Colonic mucosa (tissue), 4 donors: Measurements from ENCODE around the gene ELMO3. TPM values are rescaled to one million over a fixed set of nuclear protein-coding genes. Genes with fewer than 3 reads are reported as not detected.

ENCODE experiments used
- DNase-seq: peaks from one replicate; pipeline ENCODE4 v3.0.0-alpha.2; 2020
- H3K27ac ChIP-seq: fragments of 200-600 bp; one replicate; pipeline ENCODE4 v1.8.0; 2021
- H3K27me3 ChIP-seq: fragments of 200-600 bp; one replicate; pipeline ENCODE4 v1.8.0; 2021
- H3K36me3 ChIP-seq: fragments of 200-600 bp; one replicate; pipeline ENCODE4 v1.8.0; 2021
- H3K4me1 ChIP-seq: fragments of 200-600 bp; one replicate; pipeline ENCODE4 v1.8.0; 2021; ENCODE audit warnings: mild to moderate bottlenecking
- H3K4me3 ChIP-seq: fragments of 200-600 bp; one replicate; pipeline ENCODE4 v1.8.0; 2021
- H3K9ac ChIP-seq, 2 donors: one replicate each; pipeline ENCODE4 v1.7.0; 2013; ENCODE audit warnings: control low read depth in 2 of 2, low read depth in 2 of 2, low read length in 2 of 2
- H3K9me3 ChIP-seq: fragments of 200-600 bp; one replicate; pipeline ENCODE4 v1.8.0; 2021
- CTCF ChIP-seq: fragments of 200-600 bp; IDR thresholded peaks from one replicate; pipeline ENCODE4 v1.8.0; 2022; ENCODE audit warnings: antibody characterized with exemption, mild to moderate bottlenecking
- intact Hi-C: fragments of 100-400 bp; cut with DNase I; formaldehyde crosslinking; loops from one replicate; pipeline ENCODE4 v1.14.1; 2022
- total RNA-seq, 2 donors: library from RNA; stranded (reverse); fragmentation: NEBNext Ultra II Directional in 1 of 2; extraction: Animal tissue kit (Norgen Biotek cat#: 25700) in 1 of 2; gene quantifications; one replicate each; pipeline ENCODE4 v1.2.1, GENCODE V29; 2021
- donor health status: healthy.
- donor health status: DM: no; HTN: no; CAD: no.
- donor health status: DM: no; HTN: no; CAD: no.

Gene ELMO3
- total RNA-seq, 2 donors from 2014 or later: 60.7 to 75.6 TPM

- Histone ChIP-seq H3K4me3 (peak overlapping the region; percentile 34), H3K4me1 (peaks cover 24% of the 10 kb centered on the region), H3K27me3 (peaks cover 18% of the 10 kb centered on the region), H3K36me3 (no peaks in the 10 kb centered on the region), H3K9me3 (no peaks in the 10 kb centered on the region), H3K9ac (peak overlapping the region; percentile 28 to 72), H3K27ac (peak overlapping the region; percentile 38)
- intact Hi-C loops: no loop called here
- peak; percentile 63 for TF ChIP-seq CTCF
- peak; percentile 58 for DNase-seq
Measured at GRCh38 chr16:67169642-67170167, 29.2 kb upstream of the ELMO3 start.

GRCh38 chr16:67170168-67170948, 28.6 kb upstream of the ELMO3 start, which contains the start of gene NOL3:
Gene NOL3 (plus strand): TSS chr16:67170538.
- Histone ChIP-seq H3K27ac (peak within 1 kb of the TSS; percentile 38), H3K9me3 (no peaks in the 10 kb centered on the region), H3K27me3 (peaks cover 11% of the 10 kb centered on the region), H3K4me3 (peak within 1 kb of the TSS; percentile 34), H3K4me1 (peaks cover 23% of the 10 kb centered on the region), H3K36me3 (no peaks in the 10 kb centered on the region), H3K9ac (peak within 1 kb of the TSS; percentile 62 to 72)
- intact Hi-C loops: no loop called here
- TF ChIP-seq CTCF: no peak
- peak; percentile 89 for DNase-seq

- peaks cover 23% of the 10 kb centered on the region for H3K4me1 ChIP-seq
- no peaks in the 10 kb centered on the region for H3K36me3 ChIP-seq
- intact Hi-C loops: no loop called here
- peak overlapping the region; percentile 34 for H3K4me3 ChIP-seq
- H3K9ac ChIP-seq: peak overlapping the region; percentile 62 to 65
- TF ChIP-seq CTCF: no peak
- peaks cover 4% of the 10 kb centered on the region for H3K27me3 ChIP-seq
- no peaks in the 10 kb centered on the region for H3K9me3 ChIP-seq
- peak overlapping the region; percentile 38 for H3K27ac ChIP-seq
- DNase-seq: peak; percentile 32
Measured at GRCh38 chr16:67170949-67171649, 27.8 kb upstream of the ELMO3 start.

- Histone ChIP-seq H3K27ac (peak overlapping the region; percentile 94), H3K9me3 (no peaks in the 10 kb centered on the region), H3K4me1 (peaks cover 23% of the 10 kb centered on the region), H3K27me3 (no peaks in the 10 kb centered on the region), H3K9ac (peak overlapping the region; percentile 64 to 88), H3K4me3 (peak overlapping the region; percentile 50), H3K36me3 (no peaks in the 10 kb centered on the region)
- TF ChIP-seq CTCF: no peak
- DNase-seq: peak; percentile 25
- intact Hi-C loops: no loop called here
Measured at GRCh38 chr16:67173323-67173722, 25.6 kb upstream of the ELMO3 start.

- DNase-seq: peak; percentile 92
- Histone ChIP-seq H3K4me3 (peak overlapping the region; percentile 50), H3K27ac (peak overlapping the region; percentile 94), H3K9ac (peak overlapping the region; percentile 64 to 88), H3K36me3 (no peaks in the 10 kb centered on the region), H3K9me3 (no peaks in the 10 kb centered on the region), H3K4me1 (peaks cover 26% of the 10 kb centered on the region), H3K27me3 (no peaks in the 10 kb centered on the region)
- intact Hi-C loops: no loop called here
- TF ChIP-seq CTCF: no peak
Measured at GRCh38 chr16:67173808-67174705, 24.9 kb upstream of the ELMO3 start.
